Measurements from ENCODE around the gene WDPCP. TPM values are rescaled to one million over a fixed set of nuclear protein-coding genes. Genes with fewer than 3 reads are reported as not detected.
"Not testable (repeated sequence)": the region's sequence is repeated elsewhere in the genome, so short reads cannot be mapped to it uniquely, and the experiment has no call there.

Gene WDPCP
- polyA plus RNA-seq, 4 donors: 1.1 to 4.0 (median 1.5) TPM

- FAIRE-seq (no peak), DNase-seq (no peak)
- H3K36me3 ChIP-seq (ENCODE audit: control insufficient read depth in 3 of 3, insufficient read depth in 2 of 3, low read depth in 1 of 3, low read length in 3 of 3): no peaks in the 10 kb centered on the region
- WGBS, 3 donors: 74 to 86% (median 75%) methylated on average over 1 of the region's 1 CpG
- H3K4me1 ChIP-seq (ENCODE audit: control insufficient read depth in 3 of 3, insufficient read depth in 2 of 3, low read depth in 1 of 3, low read length in 2 of 3): no peaks in the 10 kb centered on the region
- no peaks in the 10 kb centered on the region for H3K9me3 ChIP-seq (ENCODE audit: control insufficient read depth in 2 of 2, insufficient read depth in 1 of 2, low read depth in 1 of 2, low read length in 1 of 2)
- H3K4me3 ChIP-seq (ENCODE audit: low read depth in 1 of 3, low read length in 3 of 3): no peak overlapping the region
- H3K27ac ChIP-seq (ENCODE audit: low read depth in 1 of 3, low read length in 2 of 3): no peak overlapping the region
- no peaks in the 10 kb centered on the region for H3K27me3 ChIP-seq (ENCODE audit: control insufficient read depth in 3 of 3, insufficient read depth in 3 of 3, low read length in 3 of 3)
Measured at GRCh38 chr2:63378589-63378988, 209.7 kb downstream of the WDPCP start.

- no peak overlapping the region for H3K4me3 ChIP-seq (ENCODE audit: low read depth in 1 of 3, low read length in 3 of 3)
- no peaks in the 10 kb centered on the region for H3K36me3 ChIP-seq (ENCODE audit: control insufficient read depth in 3 of 3, insufficient read depth in 2 of 3, low read depth in 1 of 3, low read length in 3 of 3)
- DNase-seq: no peak
- peaks cover 0 to 4% of the 10 kb centered on the region in 2 donors for H3K9me3 ChIP-seq (ENCODE audit: control insufficient read depth in 2 of 2, insufficient read depth in 1 of 2, low read depth in 1 of 2, low read length in 1 of 2)
- no peak overlapping the region for H3K27ac ChIP-seq (ENCODE audit: low read depth in 1 of 3, low read length in 2 of 3)
- H3K27me3 ChIP-seq (ENCODE audit: control insufficient read depth in 3 of 3, insufficient read depth in 3 of 3, low read length in 3 of 3): no peaks in the 10 kb centered on the region
- no peaks in the 10 kb centered on the region for H3K4me1 ChIP-seq (ENCODE audit: control insufficient read depth in 3 of 3, insufficient read depth in 2 of 3, low read depth in 1 of 3, low read length in 2 of 3)
- WGBS, 3 donors: 94 to 97% (median 95%) methylated on average over 2 of the region's 2 CpGs
- no peak for FAIRE-seq
Measured at GRCh38 chr2:63374341-63374740, 213.9 kb downstream of the WDPCP start.

- DNase-seq (no peak), FAIRE-seq (no peak)
- peaks cover 0 to 4% of the 10 kb centered on the region in 2 donors for H3K9me3 ChIP-seq (ENCODE audit: control insufficient read depth in 2 of 2, insufficient read depth in 1 of 2, low read depth in 1 of 2, low read length in 1 of 2)
- H3K4me3 ChIP-seq (ENCODE audit: low read depth in 1 of 3, low read length in 3 of 3): no peak overlapping the region
- no peaks in the 10 kb centered on the region for H3K27me3 ChIP-seq (ENCODE audit: control insufficient read depth in 3 of 3, insufficient read depth in 3 of 3, low read length in 3 of 3)
- H3K27ac ChIP-seq (ENCODE audit: low read depth in 1 of 3, low read length in 2 of 3): no peak overlapping the region
- no peaks in the 10 kb centered on the region for H3K36me3 ChIP-seq (ENCODE audit: control insufficient read depth in 3 of 3, insufficient read depth in 2 of 3, low read depth in 1 of 3, low read length in 3 of 3)
- H3K4me1 ChIP-seq (ENCODE audit: control insufficient read depth in 3 of 3, insufficient read depth in 2 of 3, low read depth in 1 of 3, low read length in 2 of 3): no peaks in the 10 kb centered on the region
- WGBS, 3 donors: 87 to 90% (median 88%) methylated on average over 3 of the region's 3 CpGs
Measured at GRCh38 chr2:63372549-63372948, 215.7 kb downstream of the WDPCP start.

- H3K4me3 ChIP-seq (ENCODE audit: low read depth in 1 of 3, low read length in 3 of 3): no peak overlapping the region
- peaks cover 0 to 4% of the 10 kb centered on the region in 2 donors for H3K9me3 ChIP-seq (ENCODE audit: control insufficient read depth in 2 of 2, insufficient read depth in 1 of 2, low read depth in 1 of 2, low read length in 1 of 2)
- no peaks in the 10 kb centered on the region for H3K27me3 ChIP-seq (ENCODE audit: control insufficient read depth in 3 of 3, insufficient read depth in 3 of 3, low read length in 3 of 3)
- H3K36me3 ChIP-seq (ENCODE audit: control insufficient read depth in 3 of 3, insufficient read depth in 2 of 3, low read depth in 1 of 3, low read length in 3 of 3): no peaks in the 10 kb centered on the region
- no peak overlapping the region for H3K27ac ChIP-seq (ENCODE audit: low read depth in 1 of 3, low read length in 2 of 3)
- no peak for DNase-seq
- WGBS, 3 donors: 92 to 100% (median 98%) methylated on average over 1 of the region's 1 CpG
- FAIRE-seq: no peak
- H3K4me1 ChIP-seq (ENCODE audit: control insufficient read depth in 3 of 3, insufficient read depth in 2 of 3, low read depth in 1 of 3, low read length in 2 of 3): no peaks in the 10 kb centered on the region
Measured at GRCh38 chr2:63369146-63369545, 219.1 kb downstream of the WDPCP start.

- Histone ChIP-seq H3K9me3 (ENCODE audit: control insufficient read depth in 2 of 2, insufficient read depth in 1 of 2, low read depth in 1 of 2, low read length in 1 of 2) (no peaks in the 10 kb centered on the region), H3K27ac (ENCODE audit: low read depth in 1 of 3, low read length in 2 of 3) (no peak overlapping the region), H3K27me3 (ENCODE audit: control insufficient read depth in 3 of 3, insufficient read depth in 3 of 3, low read length in 3 of 3) (no peaks in the 10 kb centered on the region), H3K4me3 (ENCODE audit: low read depth in 1 of 3, low read length in 3 of 3) (no peak overlapping the region), H3K36me3 (ENCODE audit: control insufficient read depth in 3 of 3, insufficient read depth in 2 of 3, low read depth in 1 of 3, low read length in 3 of 3) (no peaks in the 10 kb centered on the region), H3K4me1 (ENCODE audit: control insufficient read depth in 3 of 3, insufficient read depth in 2 of 3, low read depth in 1 of 3, low read length in 2 of 3) (no peaks in the 10 kb centered on the region)
- no peak for FAIRE-seq
- WGBS, 3 donors: 59 to 64% (median 61%) methylated on average over 1 of the region's 1 CpG
- DNase-seq: no peak
Measured at GRCh38 chr2:63364866-63365265, 223.4 kb downstream of the WDPCP start.

- H3K27me3 ChIP-seq (ENCODE audit: control insufficient read depth in 3 of 3, insufficient read depth in 3 of 3, low read length in 3 of 3); DNase-seq; H3K27ac ChIP-seq (ENCODE audit: low read depth in 1 of 3, low read length in 2 of 3); FAIRE-seq; H3K4me3 ChIP-seq (ENCODE audit: low read depth in 1 of 3, low read length in 3 of 3); H3K36me3 ChIP-seq (ENCODE audit: control insufficient read depth in 3 of 3, insufficient read depth in 2 of 3, low read depth in 1 of 3, low read length in 3 of 3); H3K4me1 ChIP-seq (ENCODE audit: control insufficient read depth in 3 of 3, insufficient read depth in 2 of 3, low read depth in 1 of 3, low read length in 2 of 3): not testable (repeated sequence)
- WGBS, 3 donors: 56 to 80% (median 76%) methylated on average over 1 of the region's 1 CpG
- H3K9me3 ChIP-seq (ENCODE audit: control insufficient read depth in 2 of 2, insufficient read depth in 1 of 2, low read depth in 1 of 2, low read length in 1 of 2): peaks cover 0 to 13% of the 10 kb centered on the region in 2 donors
Measured at GRCh38 chr2:63357722-63358121, 230.6 kb downstream of the WDPCP start.

GRCh38 chr2:63347361-63347760, 240.9 kb downstream of the WDPCP start:
- FAIRE-seq: no peak
- peaks cover 0 to 16% of the 10 kb centered on the region in 2 donors for H3K9me3 ChIP-seq (ENCODE audit: control insufficient read depth in 2 of 2, insufficient read depth in 1 of 2, low read depth in 1 of 2, low read length in 1 of 2)
- H3K27me3 ChIP-seq (ENCODE audit: control insufficient read depth in 3 of 3, insufficient read depth in 3 of 3, low read length in 3 of 3): no peaks in the 10 kb centered on the region
- 84 to 93% (median 90%) methylated on average over 2 of the region's 2 CpGs for WGBS, 3 donors
- no peaks in the 10 kb centered on the region for H3K36me3 ChIP-seq (ENCODE audit: control insufficient read depth in 3 of 3, insufficient read depth in 2 of 3, low read depth in 1 of 3, low read length in 3 of 3)
- H3K4me1 ChIP-seq (ENCODE audit: control insufficient read depth in 3 of 3, insufficient read depth in 2 of 3, low read depth in 1 of 3, low read length in 2 of 3): no peaks in the 10 kb centered on the region
- no peak overlapping the region for H3K4me3 ChIP-seq (ENCODE audit: low read depth in 1 of 3, low read length in 3 of 3)
- DNase-seq: no peak
- H3K27ac ChIP-seq (ENCODE audit: low read depth in 1 of 3, low read length in 2 of 3): no peak overlapping the region

GRCh38 chr2:63346411-63346810, 241.9 kb downstream of the WDPCP start:
- no peak overlapping the region for H3K27ac ChIP-seq (ENCODE audit: low read depth in 1 of 3, low read length in 2 of 3)
- H3K9me3 ChIP-seq (ENCODE audit: control insufficient read depth in 2 of 2, insufficient read depth in 1 of 2, low read depth in 1 of 2, low read length in 1 of 2): peaks cover 0 to 20% of the 10 kb centered on the region in 2 donors
- DNase-seq (no peak), FAIRE-seq (no peak)
- no peaks in the 10 kb centered on the region for H3K27me3 ChIP-seq (ENCODE audit: control insufficient read depth in 3 of 3, insufficient read depth in 3 of 3, low read length in 3 of 3)
- no peak overlapping the region for H3K4me3 ChIP-seq (ENCODE audit: low read depth in 1 of 3, low read length in 3 of 3)
- H3K4me1 ChIP-seq (ENCODE audit: control insufficient read depth in 3 of 3, insufficient read depth in 2 of 3, low read depth in 1 of 3, low read length in 2 of 3): no peaks in the 10 kb centered on the region
- no peaks in the 10 kb centered on the region for H3K36me3 ChIP-seq (ENCODE audit: control insufficient read depth in 3 of 3, insufficient read depth in 2 of 3, low read depth in 1 of 3, low read length in 3 of 3)

GRCh38 chr2:63345285-63345633, 243.0 kb downstream of the WDPCP start:
- no peak for FAIRE-seq
- 93 to 96% (median 94%) methylated on average over 1 of the region's 1 CpG for WGBS, 3 donors
- no peak overlapping the region for H3K27ac ChIP-seq (ENCODE audit: low read depth in 1 of 3, low read length in 2 of 3)

More at GRCh38 chr2:63345285-63345633, 243.0 kb downstream of the WDPCP start:
- Histone ChIP-seq H3K27me3 (ENCODE audit: control insufficient read depth in 3 of 3, insufficient read depth in 3 of 3, low read length in 3 of 3) (no peaks in the 10 kb centered on the region), H3K36me3 (ENCODE audit: control insufficient read depth in 3 of 3, insufficient read depth in 2 of 3, low read depth in 1 of 3, low read length in 3 of 3) (no peaks in the 10 kb centered on the region), H3K4me1 (ENCODE audit: control insufficient read depth in 3 of 3, insufficient read depth in 2 of 3, low read depth in 1 of 3, low read length in 2 of 3) (no peaks in the 10 kb centered on the region), H3K9me3 (ENCODE audit: control insufficient read depth in 2 of 2, insufficient read depth in 1 of 2, low read depth in 1 of 2, low read length in 1 of 2) (peaks cover 0 to 16% of the 10 kb centered on the region in 2 donors), H3K4me3 (ENCODE audit: low read depth in 1 of 3, low read length in 3 of 3) (no peak overlapping the region)
- no peak for DNase-seq
